ENCODE results near the gene CLIC6. TPM values are rescaled to one million over a fixed set of nuclear protein-coding genes. Genes with fewer than 3 reads are reported as not detected.

CLIC6 gene
- total RNA-seq, 1 donor from 2014 or later = 6.8 TPM

GRCh38 chr21:34688715-34689114, 19.9 kb downstream of the CLIC6 start:
- DNase-seq (ENCODE audit: missing footprints) = no peak
- ATAC-seq = no peak
- intact Hi-C loops (cut with DNase I) = no loop called here

- DNase-seq (ENCODE audit: missing footprints) (no peak), ATAC-seq (peak; percentile 73)
- intact Hi-C loops (cut with DNase I) = no loop called here
Observed at GRCh38 chr21:34690041-34690792, 21.4 kb downstream of the CLIC6 start.

- intact Hi-C loops (cut with DNase I) = no loop called here
- ATAC-seq = peak; percentile 49
- DNase-seq (ENCODE audit: missing footprints) = no peak
Observed at GRCh38 chr21:34690793-34691175, 22.0 kb downstream of the CLIC6 start.

GRCh38 chr21:34691390-34692032, 22.7 kb downstream of the CLIC6 start:
- ATAC-seq (no peak), DNase-seq (ENCODE audit: missing footprints) (no peak)
- intact Hi-C loops (cut with DNase I) = no loop called here

GRCh38 chr21:34692458-34693020, 23.7 kb downstream of the CLIC6 start:
- intact Hi-C loops (cut with DNase I) = no loop called here

GRCh38 chr21:34693192-34693810, 24.5 kb downstream of the CLIC6 start:
- ATAC-seq (no peak), DNase-seq (ENCODE audit: missing footprints) (no peak)
- intact Hi-C loops (cut with DNase I) = no loop called here

More at GRCh38 chr21:34692458-34693020, 23.7 kb downstream of the CLIC6 start:
- ATAC-seq = no peak
- DNase-seq (ENCODE audit: missing footprints) = no peak

- intact Hi-C loops (cut with DNase I) = no loop called here
- DNase-seq (ENCODE audit: missing footprints) (no peak), ATAC-seq (no peak)
Observed at GRCh38 chr21:34695434-34695833, 26.6 kb downstream of the CLIC6 start.

GRCh38 chr21:34696121-34696520, 27.3 kb downstream of the CLIC6 start:
- intact Hi-C loops (cut with DNase I) = no loop called here
- DNase-seq (ENCODE audit: missing footprints) (no peak), ATAC-seq (no peak)

- ATAC-seq (no peak), DNase-seq (ENCODE audit: missing footprints) (no peak)
- intact Hi-C loops (cut with DNase I) = no loop called here
Observed at GRCh38 chr21:34697826-34698225, 29.0 kb downstream of the CLIC6 start.

- no peak for DNase-seq (ENCODE audit: missing footprints)
- ATAC-seq = no peak
- intact Hi-C loops (cut with DNase I) = no loop called here
Observed at GRCh38 chr21:34698270-34699015, 29.6 kb downstream of the CLIC6 start.

GRCh38 chr21:34700605-34701004, 31.8 kb downstream of the CLIC6 start:
- ATAC-seq (no peak), DNase-seq (ENCODE audit: missing footprints) (no peak)
- intact Hi-C loops (cut with DNase I) = no loop called here

GRCh38 chr21:34701726-34702125, 32.9 kb downstream of the CLIC6 start:
- intact Hi-C loops (cut with DNase I) = no loop called here
- no peak for DNase-seq (ENCODE audit: missing footprints)
- no peak for ATAC-seq

- intact Hi-C loops (cut with DNase I) = no loop called here
- DNase-seq (ENCODE audit: missing footprints) (no peak), ATAC-seq (peak; percentile 20)
Observed at GRCh38 chr21:34702341-34703170, 33.8 kb downstream of the CLIC6 start.

GRCh38 chr21:34703571-34703970, 34.8 kb downstream of the CLIC6 start:
- DNase-seq (ENCODE audit: missing footprints) (no peak), ATAC-seq (no peak)
- intact Hi-C loops (cut with DNase I) = no loop called here

GRCh38 chr21:34704119-34704518, 35.3 kb downstream of the CLIC6 start:
- DNase-seq (ENCODE audit: missing footprints) (no peak), ATAC-seq (no peak)
- intact Hi-C loops (cut with DNase I) = no loop called here

GRCh38 chr21:34705011-34705410, 36.2 kb downstream of the CLIC6 start:
- ATAC-seq = no peak
- intact Hi-C loops (cut with DNase I) = no loop called here
- DNase-seq (ENCODE audit: missing footprints) = no peak

- intact Hi-C loops (cut with DNase I) = no loop called here
- no peak for ATAC-seq
- no peak for DNase-seq (ENCODE audit: missing footprints)
Observed at GRCh38 chr21:34706337-34706736, 37.5 kb downstream of the CLIC6 start.

GRCh38 chr21:34707876-34708325, 39.1 kb downstream of the CLIC6 start:
- ATAC-seq (no peak), DNase-seq (ENCODE audit: missing footprints) (no peak)
- intact Hi-C loops (cut with DNase I) = no loop called here

Measured in Right ventricle myocardium inferior (tissue), 1 donor.